ENCODE measurements around the gene NFATC2.

GRCh38 chr20:51583499-51583898, 41.0 kb upstream of the NFATC2 start:
- TF ChIP-seq CTCF (IDR thresholded peaks at IDR 0.05) (no peak), POLR2A (IDR thresholded peaks at IDR 0.05) (no peak), EP300 (IDR thresholded peaks at IDR 0.05) (no peak)
